Trophoblast cell (in vitro differentiated cells and primary cell): ENCODE results near the gene PECR.

Experiments used
- DNase-seq, 2 donors: peaks; one replicate each; pipeline ENCODE4 v3.0.0-alpha.2; 2016
- H2AFZ ChIP-seq: 2 replicates; pipeline ENCODE4 v1.6.1; 2013; ENCODE audit warnings: low read length, moderate library complexity, mild to moderate bottlenecking; ENCODE audit not compliant: insufficient read depth, poor library complexity
- H2AK5ac ChIP-seq: 2 replicates; pipeline ENCODE4 v1.6.1; 2013; ENCODE audit warnings: mild to moderate bottlenecking, low read length
- H2BK120ac ChIP-seq: 2 replicates; pipeline ENCODE4 v1.6.1; 2013; ENCODE audit warnings: low read length, mild to moderate bottlenecking, moderate library complexity; ENCODE audit not compliant: insufficient read depth, poor library complexity
- H2BK12ac ChIP-seq: 2 replicates; pipeline ENCODE4 v1.6.1; 2013; ENCODE audit warnings: mild to moderate bottlenecking, low read length, moderate library complexity
- H2BK5ac ChIP-seq: 2 replicates; pipeline ENCODE4 v1.6.1; 2013; ENCODE audit warnings: low read length, low read depth, moderate library complexity, mild to moderate bottlenecking; ENCODE audit not compliant: poor library complexity
- H3K14ac ChIP-seq: 2 replicates; pipeline ENCODE4 v1.6.1; 2013; ENCODE audit warnings: mild to moderate bottlenecking, low read length
- H3K18ac ChIP-seq: 2 replicates; pipeline ENCODE4 v1.6.1; 2013; ENCODE audit warnings: mild to moderate bottlenecking, low read length
- H3K23ac ChIP-seq: 2 replicates; pipeline ENCODE4 v1.6.1; 2013; ENCODE audit warnings: low read length
- H3K27ac ChIP-seq: 2 replicates; pipeline ENCODE4 v1.5.1; 2013; ENCODE audit warnings: low read depth, mild to moderate bottlenecking, inconsistent platforms, low read length, moderate library complexity
- H3K27me3 ChIP-seq: 2 replicates; pipeline ENCODE4 v1.6.1; 2013; ENCODE audit warnings: inconsistent platforms, mild to moderate bottlenecking, low read length, moderate library complexity; ENCODE audit not compliant: insufficient read depth
- H3K36me3 ChIP-seq, 2 experiments: 1 replicate in 1 of 2; 2 replicates in 1 of 2; pipeline ENCODE4 v1.6.1; 2013; ENCODE audit warnings: low read length in 2 of 2, mild to moderate bottlenecking in 2 of 2, moderate library complexity in 1 of 2; ENCODE audit not compliant: insufficient read depth in 2 of 2, control insufficient read depth in 1 of 2
- H3K4ac ChIP-seq: 2 replicates; pipeline ENCODE4 v1.6.1; 2013; ENCODE audit warnings: low read depth, mild to moderate bottlenecking, low read length, moderate library complexity
- H3K4me1 ChIP-seq, 2 experiments: 1 replicate in 1 of 2; 2 replicates in 1 of 2; pipeline ENCODE4 v1.6.1; 2013; ENCODE audit warnings: low read length in 2 of 2, mild to moderate bottlenecking in 2 of 2, moderate library complexity in 1 of 2; ENCODE audit not compliant: insufficient read depth in 2 of 2, control insufficient read depth in 1 of 2
- H3K4me2 ChIP-seq: 2 replicates; pipeline ENCODE4 v1.6.1; 2013; ENCODE audit warnings: inconsistent platforms, mild to moderate bottlenecking, low read length, moderate library complexity
- H3K4me3 ChIP-seq: 2 replicates; pipeline ENCODE4 v1.5.1; 2013; ENCODE audit warnings: mild to moderate bottlenecking, low read depth, low read length, inconsistent platforms
- H3K79me1 ChIP-seq: one replicate; pipeline ENCODE4 v1.6.1; 2013; ENCODE audit warnings: low read length
- H3K79me2 ChIP-seq: 2 replicates; pipeline ENCODE4 v1.6.1; 2013; ENCODE audit warnings: low read length, mild to moderate bottlenecking; ENCODE audit not compliant: control insufficient read depth, insufficient read depth, poor library complexity
- H3K9ac ChIP-seq: 2 replicates; pipeline ENCODE4 v1.6.1; 2013; ENCODE audit warnings: mild to moderate bottlenecking, low read length
- H3K9me3 ChIP-seq: 2 replicates; pipeline ENCODE4 v1.6.1; 2013; ENCODE audit warnings: low read depth, mild to moderate bottlenecking, control low read depth, inconsistent platforms, low read length; ENCODE audit not compliant: insufficient read depth
- H4K12ac ChIP-seq: 2 replicates; pipeline ENCODE4 v1.6.1; 2013; ENCODE audit warnings: low read depth, mild to moderate bottlenecking, low read length, moderate library complexity
- H4K8ac ChIP-seq: 2 replicates; pipeline ENCODE4 v1.6.1; 2013; ENCODE audit warnings: low read depth, mild to moderate bottlenecking, low read length, moderate library complexity
- H4K91ac ChIP-seq: one replicate; pipeline ENCODE4 v1.6.1; 2013; ENCODE audit warnings: low read depth, mild to moderate bottlenecking, low read length, moderate library complexity
- WGBS: extraction: QIAGEN DNeasy Blood & Tissue Kit; methylation state at CpG from one replicate; pipeline ENCODE4 v1.1.7; 2013; ENCODE audit warnings: missing lambda C conversion rate; ENCODE audit not compliant: insufficient read length, insufficient coverage; ENCODE audit errors: extremely low coverage; 5-methylcytosine and 5-hydroxymethylcytosine counted together

Gene PECR

GRCh38 chr2:216116418-216116817 is 34.8 kb upstream of the PECR start:
- peak overlapping the region; percentile 78 for H3K4ac ChIP-seq

GRCh38 chr2:216114714-216115531 is 33.3 kb upstream of the PECR start:
- no peak overlapping the region for H2AFZ ChIP-seq
- H4K8ac ChIP-seq, result peak overlapping the region; percentile 95
- peaks cover 7 to 41% of the 10 kb centered on the region in 2 experiments for H3K36me3 ChIP-seq
- peak overlapping the region; percentile 41 for H3K18ac ChIP-seq
- H3K23ac ChIP-seq, result no peak overlapping the region
- H2BK12ac ChIP-seq, result no peak overlapping the region
- WGBS, result no CpG with 5 or more reads among the region's 29 CpGs
- no peaks in the 10 kb centered on the region for H3K9me3 ChIP-seq
- peak overlapping the region; percentile 98 for H2AK5ac ChIP-seq
- H3K4me1 ChIP-seq, result peaks cover 4 to 6% of the 10 kb centered on the region in 2 experiments
- H3K27me3 ChIP-seq, result no peaks in the 10 kb centered on the region
- H3K4ac ChIP-seq, result peak overlapping the region; percentile 100
- H3K79me2 ChIP-seq, result peaks cover 2% of the 10 kb centered on the region
- H4K12ac ChIP-seq, result peak overlapping the region; percentile 94
- peak overlapping the region; percentile 65 for H2BK5ac ChIP-seq
- H3K4me3 ChIP-seq, result no peak overlapping the region
- peak overlapping the region; percentile 58 for H3K4me2 ChIP-seq
- peaks cover 5% of the 10 kb centered on the region for H3K79me1 ChIP-seq
- H4K91ac ChIP-seq, result peak overlapping the region; percentile 94
- peak overlapping the region; percentile 67 for H3K9ac ChIP-seq
- peak overlapping the region; percentile 48 for H3K27ac ChIP-seq
- peak; percentile 99 to 100 for DNase-seq
- H2BK120ac ChIP-seq, result no peak overlapping the region
- peak overlapping the region; percentile 86 for H3K14ac ChIP-seq

More at GRCh38 chr2:216116418-216116817, 34.8 kb upstream of the PECR start:
- no peak overlapping the region for H3K4me3 ChIP-seq
- peaks cover 11 to 49% of the 10 kb centered on the region in 2 experiments for H3K36me3 ChIP-seq
- H3K23ac ChIP-seq, result no peak overlapping the region
- no peak overlapping the region for H4K91ac ChIP-seq
- H3K18ac ChIP-seq, result no peak overlapping the region
- no peak overlapping the region for H3K4me2 ChIP-seq
- peaks cover 4 to 6% of the 10 kb centered on the region in 2 experiments for H3K4me1 ChIP-seq
- H3K79me1 ChIP-seq, result peaks cover 5% of the 10 kb centered on the region
- H2BK5ac ChIP-seq, result no peak overlapping the region
- H4K12ac ChIP-seq, result no peak overlapping the region
- no peak overlapping the region for H2AK5ac ChIP-seq
- no peaks in the 10 kb centered on the region for H3K9me3 ChIP-seq
- peaks cover 2% of the 10 kb centered on the region for H3K79me2 ChIP-seq
- no peak overlapping the region for H2AFZ ChIP-seq
- H2BK120ac ChIP-seq, result no peak overlapping the region
- H3K27ac ChIP-seq, result no peak overlapping the region
- DNase-seq, result no peak
- H3K27me3 ChIP-seq, result no peaks in the 10 kb centered on the region
- no peak overlapping the region for H4K8ac ChIP-seq
- no peak overlapping the region for H2BK12ac ChIP-seq
- no peak overlapping the region for H3K14ac ChIP-seq
- H3K9ac ChIP-seq, result no peak overlapping the region
- no CpG with 5 or more reads among the region's 1 CpG for WGBS

GRCh38 chr2:216114382-216114713 is 32.7 kb upstream of the PECR start:
- Histone ChIP-seq H3K4me1 (peaks cover 4 to 6% of the 10 kb centered on the region in 2 experiments), H3K27me3 (no peaks in the 10 kb centered on the region), H4K8ac (peak overlapping the region; percentile 26), H3K36me3 (peaks cover 7 to 40% of the 10 kb centered on the region in 2 experiments), H3K9ac (no peak overlapping the region), H4K12ac (peak overlapping the region; percentile 35), H3K9me3 (no peaks in the 10 kb centered on the region), H3K23ac (no peak overlapping the region), H3K79me1 (peaks cover 6% of the 10 kb centered on the region), H2BK12ac (no peak overlapping the region), H3K14ac (no peak overlapping the region), H2AK5ac (no peak overlapping the region), H2AFZ (no peak overlapping the region), H3K4ac (no peak overlapping the region), H2BK120ac (no peak overlapping the region), H3K27ac (peak overlapping the region; percentile 2), H3K4me2 (no peak overlapping the region), H3K79me2 (peaks cover 5% of the 10 kb centered on the region), H3K4me3 (no peak overlapping the region), H2BK5ac (no peak overlapping the region), H3K18ac (no peak overlapping the region), H4K91ac (no peak overlapping the region)
- DNase-seq, result no peak
- no CpG with 5 or more reads among the region's 4 CpGs for WGBS

DNA sequence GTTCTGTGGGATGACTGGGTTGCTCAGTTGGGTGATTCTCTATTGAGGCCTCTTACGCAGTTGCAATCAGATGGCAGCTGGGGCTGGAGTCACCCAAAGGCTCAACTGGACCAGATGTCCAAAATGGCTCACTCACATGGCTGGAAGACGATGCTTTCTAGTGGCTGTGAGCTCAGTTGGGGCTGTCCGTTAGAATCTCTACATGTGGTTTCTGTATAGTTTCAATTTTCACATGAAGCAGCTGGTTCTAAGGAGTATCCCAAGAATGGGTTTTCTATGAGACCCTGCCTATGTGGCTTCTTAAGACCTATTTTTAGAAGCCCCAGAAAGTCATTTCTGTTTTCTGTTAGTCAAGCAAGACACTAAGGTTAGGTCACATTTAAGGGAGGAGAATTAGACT is 32.0 kb upstream of the PECR start:
- Histone ChIP-seq H2BK5ac (no peak overlapping the region), H3K4me3 (no peak overlapping the region), H3K23ac (no peak overlapping the region), H3K4me1 (peaks cover 4 to 6% of the 10 kb centered on the region in 2 experiments), H3K9ac (no peak overlapping the region), H3K27me3 (no peaks in the 10 kb centered on the region), H2AFZ (no peak overlapping the region), H4K12ac (no peak overlapping the region), H3K14ac (no peak overlapping the region), H3K4me2 (no peak overlapping the region), H3K79me2 (peaks cover 7% of the 10 kb centered on the region), H3K36me3 (peaks cover 7 to 37% of the 10 kb centered on the region in 2 experiments), H3K79me1 (peaks cover 8% of the 10 kb centered on the region), H3K9me3 (no peaks in the 10 kb centered on the region), H3K18ac (no peak overlapping the region), H3K27ac (no peak overlapping the region), H2AK5ac (no peak overlapping the region), H4K91ac (no peak overlapping the region), H2BK120ac (no peak overlapping the region), H4K8ac (no peak overlapping the region), H3K4ac (no peak overlapping the region), H2BK12ac (no peak overlapping the region)
- no CpG with 5 or more reads among the region's 3 CpGs for WGBS
- no peak for DNase-seq
